ENCODE results near the gene LYSMD4.
A peak's percentile ranks its signal among the peaks of the same experiment; 100 is the strongest.
"Not testable (repeated sequence)": the region's sequence is repeated elsewhere in the genome, so short reads cannot be mapped to it uniquely, and the experiment has no call there.

LYSMD4 gene

DNA sequence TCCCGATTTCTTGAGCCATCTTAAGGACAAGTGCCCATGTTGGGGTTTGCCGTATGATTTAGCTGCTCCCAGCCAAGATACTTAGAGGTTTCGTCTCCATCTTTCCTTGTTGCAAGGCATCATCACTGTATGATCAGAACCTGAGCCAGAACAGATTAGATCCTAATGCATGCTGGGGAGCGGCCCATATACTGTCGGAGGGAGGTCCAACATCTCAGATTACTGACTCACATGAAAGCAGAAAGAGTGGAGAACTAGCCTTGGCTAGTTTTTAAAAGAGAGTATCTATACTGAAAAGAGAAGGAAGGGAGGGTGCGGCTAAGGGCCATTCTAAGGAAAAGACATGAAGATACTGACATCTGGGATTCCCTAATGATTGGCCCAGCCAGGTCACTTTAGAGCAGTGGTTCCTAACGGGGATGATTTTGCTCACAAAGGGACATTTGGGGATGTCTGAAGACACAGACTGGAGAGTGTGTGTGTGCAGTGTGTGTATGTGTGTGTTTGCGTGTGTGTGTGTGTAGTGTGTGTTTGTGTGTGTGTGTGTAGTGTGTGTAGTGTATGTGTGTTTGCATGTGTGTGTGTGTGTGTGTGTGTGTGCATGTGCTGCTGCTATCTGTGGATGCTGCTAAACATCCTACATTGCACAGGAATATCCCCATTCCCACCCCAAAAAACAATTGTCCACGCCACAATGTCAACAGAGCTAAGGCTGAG is 12.3 kb upstream of the LYSMD4 start:
- Histone ChIP-seq H3K4me3 (ENCODE audit: low read depth, low read length) (no peak overlapping the region), H3K36me3 (ENCODE audit: control insufficient read depth, insufficient read depth, low read length) (no peaks in the 10 kb centered on the region), H3K9me3 (ENCODE audit: control insufficient read depth, insufficient read depth, low read depth, low read length) (no peaks in the 10 kb centered on the region), H3K27me3 (ENCODE audit: control insufficient read depth, insufficient read depth, low read length) (no peaks in the 10 kb centered on the region), H3K9ac (ENCODE audit: low read length) (no peak overlapping the region), H3K27ac (ENCODE audit: low read depth, low read length) (no peak overlapping the region), H3K4me1 (ENCODE audit: control insufficient read depth, insufficient read depth, low read length) (no peaks in the 10 kb centered on the region)

DNA sequence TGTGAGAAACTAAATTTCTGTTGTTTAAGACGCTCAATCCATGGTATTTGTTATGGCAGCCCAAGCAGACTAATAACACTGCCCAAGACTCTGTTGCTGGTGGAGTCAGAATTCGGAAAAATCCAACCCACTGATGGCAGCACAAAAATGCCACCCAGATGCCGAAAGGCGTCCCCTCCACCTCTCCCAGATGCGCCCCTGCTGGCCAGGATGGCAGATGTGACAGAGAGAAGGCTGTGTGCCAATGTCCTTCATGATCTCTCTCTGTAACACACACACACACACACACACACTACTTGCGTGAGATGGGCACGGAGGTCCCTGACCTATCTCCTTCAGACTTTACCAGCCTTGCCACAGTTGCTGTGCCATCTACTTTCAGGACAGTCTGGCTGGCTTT is 10.9 kb upstream of the LYSMD4 start:
- Histone ChIP-seq H3K27me3 (ENCODE audit: control insufficient read depth, insufficient read depth, low read length) (no peaks in the 10 kb centered on the region), H3K9ac (ENCODE audit: low read length) (no peak overlapping the region), H3K27ac (ENCODE audit: low read depth, low read length) (no peak overlapping the region), H3K4me3 (ENCODE audit: low read depth, low read length) (no peak overlapping the region), H3K36me3 (ENCODE audit: control insufficient read depth, insufficient read depth, low read length) (no peaks in the 10 kb centered on the region), H3K9me3 (ENCODE audit: control insufficient read depth, insufficient read depth, low read depth, low read length) (no peaks in the 10 kb centered on the region), H3K4me1 (ENCODE audit: control insufficient read depth, insufficient read depth, low read length) (no peaks in the 10 kb centered on the region)

DNA sequence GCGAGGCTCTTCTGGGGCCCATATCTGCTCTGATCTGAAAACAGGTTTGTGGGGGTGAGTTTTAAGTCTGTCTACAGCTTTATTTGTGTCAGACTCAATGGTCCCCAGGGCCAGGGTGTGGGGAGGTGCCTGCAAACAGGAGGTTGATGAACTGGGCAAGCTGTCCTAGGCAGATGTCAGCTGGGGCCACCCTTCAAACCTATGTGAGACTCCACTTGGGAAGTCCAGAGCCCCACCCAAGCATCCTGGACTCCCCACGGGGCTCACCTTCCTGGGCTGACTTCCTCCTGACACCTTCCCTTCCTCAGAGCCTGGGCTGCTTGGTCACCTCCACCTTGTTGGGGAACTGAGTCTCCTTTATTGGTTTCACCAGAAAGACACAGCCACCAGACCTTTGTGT is 8.6 kb upstream of the LYSMD4 start:
- Histone ChIP-seq H3K9me3 (ENCODE audit: control insufficient read depth, insufficient read depth, low read depth, low read length) (no peaks in the 10 kb centered on the region), H3K9ac (ENCODE audit: low read length) (no peak overlapping the region), H3K27me3 (ENCODE audit: control insufficient read depth, insufficient read depth, low read length) (no peaks in the 10 kb centered on the region), H3K4me3 (ENCODE audit: low read depth, low read length) (no peak overlapping the region), H3K36me3 (ENCODE audit: control insufficient read depth, insufficient read depth, low read length) (no peaks in the 10 kb centered on the region), H3K27ac (ENCODE audit: low read depth, low read length) (no peak overlapping the region), H3K4me1 (ENCODE audit: control insufficient read depth, insufficient read depth, low read length) (no peaks in the 10 kb centered on the region)

DNA sequence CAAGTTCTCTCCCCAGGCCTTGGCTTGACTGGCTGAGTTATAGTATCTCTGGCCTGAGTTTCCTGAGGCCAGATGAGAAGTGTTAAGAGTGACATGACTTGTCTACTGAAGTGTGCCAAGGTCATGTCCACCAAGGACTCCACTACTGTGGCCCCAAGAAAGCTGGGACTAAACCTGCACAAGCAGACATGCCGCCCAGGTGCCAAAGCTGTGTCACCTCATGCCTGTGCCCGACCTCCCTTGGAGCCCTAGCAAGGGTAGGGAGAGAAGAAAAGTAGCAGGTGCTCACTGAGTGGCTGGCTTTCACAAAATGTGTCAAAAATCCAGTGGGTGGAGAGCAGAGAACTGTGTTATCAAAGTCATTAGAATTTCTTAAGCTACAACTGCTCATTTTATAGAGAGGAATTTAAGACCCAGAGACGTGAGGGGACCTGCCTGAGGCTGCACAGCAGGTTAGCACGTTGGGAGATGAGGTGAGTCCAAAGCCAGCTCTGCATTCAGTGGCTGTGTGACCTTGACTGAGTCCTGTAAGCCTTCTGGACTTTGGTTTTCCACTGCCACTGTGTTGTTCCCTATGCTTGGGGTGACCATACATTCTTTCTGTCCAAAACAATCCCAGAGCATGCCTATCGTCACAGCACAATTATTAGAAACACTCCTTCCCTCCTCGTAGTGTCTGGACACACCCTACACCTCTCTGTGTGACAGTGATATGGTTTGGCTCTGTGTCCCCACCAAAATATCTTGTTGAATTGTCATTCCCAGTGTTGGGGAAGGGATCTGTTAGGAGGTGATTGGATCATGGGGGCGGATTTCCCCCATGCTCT is 5.0 kb upstream of the LYSMD4 start:
- Histone ChIP-seq H3K4me1 (ENCODE audit: control insufficient read depth, insufficient read depth, low read length) (no peaks in the 10 kb centered on the region), H3K36me3 (ENCODE audit: control insufficient read depth, insufficient read depth, low read length) (no peaks in the 10 kb centered on the region), H3K27me3 (ENCODE audit: control insufficient read depth, insufficient read depth, low read length) (no peaks in the 10 kb centered on the region), H3K27ac (ENCODE audit: low read depth, low read length) (no peak overlapping the region), H3K9me3 (ENCODE audit: control insufficient read depth, insufficient read depth, low read depth, low read length) (no peaks in the 10 kb centered on the region), H3K4me3 (ENCODE audit: low read depth, low read length) (no peak overlapping the region), H3K9ac (ENCODE audit: low read length) (no peak overlapping the region)

DNA sequence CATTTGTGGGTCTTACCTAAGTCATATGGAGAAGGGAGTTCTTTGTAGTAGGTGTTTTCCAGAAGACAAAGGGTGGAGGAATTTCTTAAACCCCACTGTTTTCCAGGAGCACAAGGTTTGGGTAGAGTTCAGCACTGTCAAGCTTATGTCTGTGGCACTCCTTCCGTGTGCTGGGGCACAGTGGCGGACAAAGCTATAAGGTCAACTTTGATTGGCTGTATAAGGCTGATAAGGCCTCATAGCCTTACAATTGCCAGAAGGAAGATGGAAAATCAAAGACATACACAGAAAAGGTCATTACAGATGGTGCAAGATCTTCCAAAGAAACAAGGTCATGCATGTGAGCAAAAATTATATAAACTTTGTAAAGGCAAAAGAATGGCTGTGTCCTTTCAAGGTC is 3.5 kb upstream of the LYSMD4 start:
- peaks cover 12% of the 10 kb centered on the region for H3K27me3 ChIP-seq (ENCODE audit: control insufficient read depth, insufficient read depth, low read length)
- H3K27ac ChIP-seq (ENCODE audit: low read depth, low read length): no peak overlapping the region
- H3K9ac ChIP-seq (ENCODE audit: low read length): no peak overlapping the region
- H3K4me3 ChIP-seq (ENCODE audit: low read depth, low read length): no peak overlapping the region
- H3K9me3 ChIP-seq (ENCODE audit: control insufficient read depth, insufficient read depth, low read depth, low read length): no peaks in the 10 kb centered on the region
- peaks cover 7% of the 10 kb centered on the region; the same call in 1 of the 2 replicates for H3K4me1 ChIP-seq (ENCODE audit: control insufficient read depth, insufficient read depth, low read length)
- H3K36me3 ChIP-seq (ENCODE audit: control insufficient read depth, insufficient read depth, low read length): no peaks in the 10 kb centered on the region

DNA sequence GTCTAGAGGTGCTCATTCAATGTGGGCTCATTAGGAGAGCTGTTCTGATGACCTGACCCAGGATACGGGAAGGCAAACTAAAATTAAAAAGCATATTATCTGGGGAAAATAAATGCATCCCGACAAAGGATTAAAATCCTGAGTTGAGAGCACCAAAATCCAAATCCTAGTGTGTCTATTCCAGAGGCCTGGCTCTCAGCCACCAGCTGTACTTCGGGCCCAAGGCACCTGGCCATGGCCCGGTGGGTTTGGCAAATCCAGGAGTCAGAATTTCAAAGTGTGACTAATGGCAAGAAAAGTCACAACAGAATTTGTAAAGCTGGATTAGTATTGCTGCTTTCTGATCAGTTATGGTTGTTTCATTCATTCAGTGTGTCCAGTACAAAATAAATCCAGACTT is 2.6 kb upstream of the LYSMD4 start:
- peaks cover 15% of the 10 kb centered on the region for H3K27me3 ChIP-seq (ENCODE audit: control insufficient read depth, insufficient read depth, low read length)
- no peak overlapping the region for H3K9ac ChIP-seq (ENCODE audit: low read length)
- no peak overlapping the region for H3K4me3 ChIP-seq (ENCODE audit: low read depth, low read length)
- H3K36me3 ChIP-seq (ENCODE audit: control insufficient read depth, insufficient read depth, low read length): no peaks in the 10 kb centered on the region
- H3K4me1 ChIP-seq (ENCODE audit: control insufficient read depth, insufficient read depth, low read length): peaks cover 15% of the 10 kb centered on the region
- H3K9me3 ChIP-seq (ENCODE audit: control insufficient read depth, insufficient read depth, low read depth, low read length): no peaks in the 10 kb centered on the region
- no peak overlapping the region for H3K27ac ChIP-seq (ENCODE audit: low read depth, low read length)

DNA sequence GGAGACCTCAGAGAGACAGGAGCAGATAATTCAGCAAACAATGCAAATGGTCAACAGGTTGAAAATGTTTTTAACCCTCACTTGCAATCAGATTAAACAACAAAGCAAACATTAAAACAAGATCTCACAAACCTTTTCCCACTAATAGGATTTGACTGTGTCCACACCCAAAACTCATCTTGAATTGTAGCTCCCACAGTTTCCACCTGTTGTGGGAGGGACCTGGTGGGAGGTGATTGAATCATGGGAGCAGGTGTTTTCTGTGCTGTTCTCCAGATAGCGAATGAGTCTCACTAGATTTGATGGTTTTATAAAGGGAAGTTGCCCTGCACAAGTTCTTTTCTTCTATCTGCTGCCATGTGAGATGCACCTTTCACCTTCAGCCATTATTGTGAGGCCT is 1.3 kb upstream of the LYSMD4 start:
- no peaks in the 10 kb centered on the region for H3K9me3 ChIP-seq (ENCODE audit: control insufficient read depth, insufficient read depth, low read depth, low read length)
- peaks cover 15% of the 10 kb centered on the region for H3K27me3 ChIP-seq (ENCODE audit: control insufficient read depth, insufficient read depth, low read length)
- H3K4me3 ChIP-seq (ENCODE audit: low read depth, low read length): no peak overlapping the region
- H3K27ac ChIP-seq (ENCODE audit: low read depth, low read length): no peak overlapping the region
- H3K36me3 ChIP-seq (ENCODE audit: control insufficient read depth, insufficient read depth, low read length): no peaks in the 10 kb centered on the region
- H3K4me1 ChIP-seq (ENCODE audit: control insufficient read depth, insufficient read depth, low read length): peaks cover 25% of the 10 kb centered on the region
- no peak overlapping the region for H3K9ac ChIP-seq (ENCODE audit: low read length)

DNA sequence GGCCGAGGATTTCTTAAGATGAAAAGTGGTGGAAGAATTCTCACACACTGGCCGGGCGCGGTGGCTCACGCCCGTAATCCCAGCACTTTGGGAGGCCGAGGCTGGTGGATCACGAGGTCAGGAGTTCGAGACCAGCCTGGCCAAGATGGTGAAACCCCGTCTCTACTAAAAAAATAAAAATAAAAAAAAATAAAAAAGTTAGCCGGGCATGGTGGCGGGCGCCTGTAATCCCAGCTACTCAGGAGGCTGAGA is 729 bp upstream of the LYSMD4 start:
- peaks cover 15% of the 10 kb centered on the region for H3K27me3 ChIP-seq (ENCODE audit: control insufficient read depth, insufficient read depth, low read length)
- peak overlapping the region; percentile 67 for H3K4me3 ChIP-seq (ENCODE audit: low read depth, low read length)
- H3K9ac ChIP-seq (ENCODE audit: low read length): not testable (repeated sequence)

DNA sequence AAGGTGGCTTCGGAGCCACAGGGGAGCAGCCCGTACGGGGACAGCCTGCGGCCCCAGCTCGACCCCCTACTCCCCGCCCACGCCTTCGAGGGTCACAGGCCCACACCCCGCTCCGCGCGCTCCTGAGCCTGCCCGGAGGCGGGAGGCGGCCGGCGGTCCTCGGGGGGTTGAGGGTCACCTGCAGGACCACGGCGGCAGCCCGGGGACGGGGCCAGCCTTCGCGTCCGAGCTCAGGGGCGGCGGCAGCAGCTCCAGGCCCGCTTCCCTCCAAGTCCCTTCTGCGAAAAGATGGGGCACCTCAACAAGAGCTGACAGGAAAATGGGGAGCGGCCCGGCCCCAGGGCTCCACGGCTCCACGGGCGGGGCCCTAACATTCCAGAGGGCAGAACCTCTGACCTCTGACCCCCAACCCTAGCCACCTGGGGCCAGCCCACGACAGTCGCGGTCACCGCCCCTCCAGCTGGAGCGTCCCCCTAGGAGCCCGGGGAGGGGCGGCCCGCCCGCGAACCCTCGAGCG is 428 bp downstream of the LYSMD4 start:
- Histone ChIP-seq H3K9me3 (ENCODE audit: control insufficient read depth, insufficient read depth, low read depth, low read length) (no peaks in the 10 kb centered on the region), H3K4me3 (ENCODE audit: low read depth, low read length) (peak overlapping the region; percentile 83), H3K27ac (ENCODE audit: low read depth, low read length) (no peak overlapping the region; the same call in 1 of the 2 replicates), H3K36me3 (ENCODE audit: control insufficient read depth, insufficient read depth, low read length) (peaks cover 15% of the 10 kb centered on the region), H3K4me1 (ENCODE audit: control insufficient read depth, insufficient read depth, low read length) (peaks cover 25% of the 10 kb centered on the region), H3K9ac (ENCODE audit: low read length) (peak overlapping the region; percentile 55), H3K27me3 (ENCODE audit: control insufficient read depth, insufficient read depth, low read length) (peaks cover 15% of the 10 kb centered on the region)

More for the DNA sequence above, 729 bp upstream of the LYSMD4 start:
- Histone ChIP-seq H3K4me1 (ENCODE audit: control insufficient read depth, insufficient read depth, low read length) (peaks cover 25% of the 10 kb centered on the region), H3K27ac (ENCODE audit: low read depth, low read length) (0 out of 2 replicates have a peak overlapping the region, but pooled peaks have one; percentile 87)
- H3K9me3 ChIP-seq (ENCODE audit: control insufficient read depth, insufficient read depth, low read depth, low read length); H3K36me3 ChIP-seq (ENCODE audit: control insufficient read depth, insufficient read depth, low read length): not testable (repeated sequence)

DNA sequence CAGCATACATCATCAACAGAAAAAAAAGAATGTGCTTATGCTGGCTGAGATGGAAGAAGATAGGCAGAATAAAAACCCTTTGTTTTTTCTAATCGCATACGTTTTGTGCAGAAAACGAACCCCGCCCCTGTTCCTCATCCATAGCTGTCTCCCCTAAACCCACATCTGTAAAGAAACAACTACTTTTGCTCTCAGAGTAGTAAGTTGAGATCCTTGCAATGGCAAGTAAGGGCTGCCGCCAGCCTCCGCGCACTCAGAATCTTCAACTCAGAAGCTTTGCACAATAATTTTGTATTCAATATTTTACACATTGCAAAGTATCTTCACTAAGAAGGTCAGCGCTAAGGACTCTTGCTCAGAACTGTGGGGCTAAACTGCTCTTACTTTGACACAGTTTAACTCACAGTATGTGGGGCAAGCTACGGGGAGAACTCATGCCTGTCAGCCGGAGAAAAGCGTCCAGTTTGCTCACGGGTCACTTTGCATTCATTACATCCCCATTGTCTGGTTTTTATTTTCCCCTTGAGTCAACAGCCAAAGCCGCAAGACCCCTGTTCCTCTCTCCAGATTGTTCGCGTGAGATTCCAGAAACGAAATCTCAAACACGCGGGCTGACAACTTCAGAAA is 1.0 kb downstream of the LYSMD4 start:
- H3K27me3 ChIP-seq (ENCODE audit: control insufficient read depth, insufficient read depth, low read length): peaks cover 15% of the 10 kb centered on the region
- no peaks in the 10 kb centered on the region for H3K9me3 ChIP-seq (ENCODE audit: control insufficient read depth, insufficient read depth, low read depth, low read length)
- peak overlapping the region; percentile 55 for H3K9ac ChIP-seq (ENCODE audit: low read length)
- peaks cover 19% of the 10 kb centered on the region for H3K36me3 ChIP-seq (ENCODE audit: control insufficient read depth, insufficient read depth, low read length)
- peak overlapping the region; percentile 83 for H3K4me3 ChIP-seq (ENCODE audit: low read depth, low read length)
- H3K4me1 ChIP-seq (ENCODE audit: control insufficient read depth, insufficient read depth, low read length): peaks cover 25% of the 10 kb centered on the region
- H3K27ac ChIP-seq (ENCODE audit: low read depth, low read length): no peak overlapping the region
